ENCODE data around the gene NIPSNAP2. TPM values are rescaled to one million over a fixed set of nuclear protein-coding genes. Genes with fewer than 3 reads are reported as not detected.

The NIPSNAP2 gene
- 38.4 TPM for total RNA-seq
- 61.3 TPM for polyA plus RNA-seq
- long read RNA-seq, donor 1, partial matches to known transcripts, result 0 of 2 reads
- long read RNA-seq, donor 1, other reads (novel, unspliced or antisense), result 0 of 2 reads
- long read RNA-seq, donor 2, result 0 reads
- long read RNA-seq, donor 3, transcript NIPSNAP2-201 (10 exons, 1,999 nt), result major isoform, 27 of 73 reads
- long read RNA-seq, donor 3, partial matches to known transcripts, result 44 of 73 reads
- long read RNA-seq, donor 3, other reads (novel, unspliced or antisense), result 0 of 73 reads
- long read RNA-seq, donor 4, transcript NIPSNAP2-201 (10 exons, 1,999 nt), result major isoform, 5 of 6 reads
- long read RNA-seq, donor 4, partial matches to known transcripts, result 0 of 6 reads
- long read RNA-seq, donor 4, other reads (novel, unspliced or antisense), result 0 of 6 reads
- long read RNA-seq, donor 5, full-length matches to known transcripts, result 46 of 68 reads
- long read RNA-seq, donor 5, partial matches to known transcripts, result 22 of 68 reads
- long read RNA-seq, donor 5, other reads (novel, unspliced or antisense), result 0 of 68 reads
- long read RNA-seq, donor 6, transcript NIPSNAP2-201 (10 exons, 1,999 nt), result major isoform, 26 of 38 reads
- long read RNA-seq, donor 6, partial matches to known transcripts, result 11 of 38 reads
- long read RNA-seq, donor 6, other reads (novel, unspliced or antisense), result 0 of 38 reads
- long read RNA-seq, donor 7, full-length matches to known transcripts, result 29 of 29 reads
- long read RNA-seq, donor 7, partial matches to known transcripts, result 0 of 29 reads
- long read RNA-seq, donor 7, other reads (novel, unspliced or antisense), result 0 of 29 reads
- long read RNA-seq, donor 8, transcript NIPSNAP2-201 (10 exons, 1,999 nt), result major isoform, 8 of 11 reads
- long read RNA-seq, donor 8, partial matches to known transcripts, result 0 of 11 reads
- long read RNA-seq, donor 8, other reads (novel, unspliced or antisense), result 0 of 11 reads
- long read RNA-seq, donor 9, transcript NIPSNAP2-201 (10 exons, 1,999 nt), result major isoform, 18 of 26 reads
- long read RNA-seq, donor 9, partial matches to known transcripts, result 7 of 26 reads
- long read RNA-seq, donor 9, other reads (novel, unspliced or antisense), result 0 of 26 reads
- long read RNA-seq, donor 10, transcript NIPSNAP2-201 (10 exons, 1,999 nt), result major isoform, 16 of 22 reads
- long read RNA-seq, donor 10, partial matches to known transcripts, result 6 of 22 reads
- long read RNA-seq, donor 10, other reads (novel, unspliced or antisense), result 0 of 22 reads

DNA sequence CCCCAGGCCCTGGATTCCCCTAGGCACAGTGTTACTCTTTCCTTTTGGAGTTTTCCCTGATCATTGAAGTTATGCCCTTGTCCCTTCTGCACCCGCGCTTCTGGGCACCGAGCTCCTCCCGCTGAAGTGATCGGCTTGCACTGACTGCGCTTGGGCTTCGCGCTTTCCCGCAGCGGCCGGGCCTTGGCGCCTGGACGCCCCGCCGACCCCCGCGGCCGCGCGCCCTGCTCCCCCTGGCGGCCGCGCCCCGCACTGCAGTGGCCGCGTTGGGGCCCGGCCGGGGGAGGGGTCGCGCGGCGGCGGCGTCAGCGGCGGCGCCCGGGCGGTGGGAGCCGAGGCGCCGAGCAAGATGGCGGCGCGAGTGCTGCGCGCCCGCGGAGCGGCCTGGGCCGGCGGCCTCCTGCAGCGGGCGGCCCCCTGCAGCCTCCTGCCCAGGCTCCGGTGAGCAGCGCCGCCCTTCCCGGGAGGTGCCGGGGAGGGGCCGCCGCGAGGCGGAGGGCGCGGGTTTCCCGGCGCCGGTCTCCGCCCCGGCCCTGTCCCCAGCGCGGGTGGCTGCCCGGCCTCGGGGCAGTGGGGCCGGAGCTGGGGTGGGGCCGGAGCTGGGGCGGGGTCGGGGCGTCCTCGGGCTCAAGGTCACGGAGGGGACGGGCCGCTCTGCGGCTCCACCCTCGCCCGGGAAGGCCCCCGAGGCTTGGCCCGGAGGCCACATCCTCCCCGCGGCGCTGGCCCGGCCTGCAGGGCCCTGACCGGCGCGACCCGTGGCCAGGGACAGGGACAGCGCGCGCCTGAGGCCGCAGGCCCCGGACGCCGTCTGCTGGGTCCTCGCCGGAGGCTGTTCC is at the start of gene NIPSNAP2:
Gene NIPSNAP2, plus strand, starts transcription at position 325 of the 839 bp plus-strand sequence. Its CDS starts 25 bp downstream, at position 350.
- under 1% methylated on average over 105 of the region's 105 CpGs for whole genome bisulfite sequencing
- H3K4me1 ChIP-seq (ENCODE audit: control insufficient read depth in 2 of 2, insufficient read depth in 2 of 2, low read length in 2 of 2), result peaks cover 6 to 9% of the 10 kb centered on the region in 2 donors
- DNase-seq (ENCODE audit: low read depth in 6 of 9, low spot score in 9 of 9), result peak in 7 of 9 donors; percentile 18 to 74 (median 51)

DNA sequence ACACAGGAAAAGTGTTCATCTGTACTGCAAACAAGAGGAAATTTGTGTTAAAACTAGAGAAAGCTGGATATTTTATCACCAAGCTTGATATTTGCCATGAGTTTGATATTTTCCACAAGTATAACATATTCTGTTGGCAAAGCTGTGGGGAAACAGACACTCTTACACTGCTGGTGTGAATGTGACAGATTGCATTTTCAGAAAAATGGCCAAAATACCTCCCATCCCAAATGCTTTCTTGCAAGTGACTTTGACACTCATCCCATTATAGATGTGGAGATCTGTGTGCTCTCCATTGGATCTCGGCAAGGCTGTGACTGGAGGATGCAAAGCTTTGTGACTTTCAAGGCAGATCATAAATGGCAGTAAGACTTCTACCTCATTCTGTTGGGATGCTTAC is 46.6 kb upstream of the NIPSNAP2 start:
- Histone ChIP-seq H3K4me3 (ENCODE audit: low read length in 2 of 2) (no peak overlapping the region), H3K36me3 (ENCODE audit: control insufficient read depth in 2 of 2, insufficient read depth in 2 of 2, low read length in 1 of 2) (peaks cover 5 to 7% of the 10 kb centered on the region in 2 donors)
- WGBS, result 98% methylated on average over 1 of the region's 1 CpG

More for the DNA sequence above, at the start of gene NIPSNAP2:
- peaks cover 0 to 4% of the 10 kb centered on the region in 2 donors for H3K27me3 ChIP-seq (ENCODE audit: control insufficient read depth in 2 of 2, insufficient read depth in 1 of 2, low read length in 1 of 2)
- no peaks in the 10 kb centered on the region for H3K9me3 ChIP-seq (ENCODE audit: control insufficient read depth in 2 of 2, insufficient read depth in 1 of 2, low read length in 1 of 2)
- H3K36me3 ChIP-seq (ENCODE audit: control insufficient read depth in 2 of 2, insufficient read depth in 2 of 2, low read length in 1 of 2), result peaks cover 0 to 11% of the 10 kb centered on the region in 2 donors
- H3K27ac ChIP-seq (ENCODE audit: low read depth in 1 of 2, low read length in 1 of 2), result peak within 1 kb of the TSS; percentile 32 to 85
- H3K4me3 ChIP-seq (ENCODE audit: low read length in 2 of 2), result peak within 1 kb of the TSS; percentile 66 to 97

GRCh38 chr7:55928006-55928767 is 36.2 kb upstream of the NIPSNAP2 start:
- no peaks in the 10 kb centered on the region for H3K4me1 ChIP-seq (ENCODE audit: control insufficient read depth in 2 of 2, insufficient read depth in 2 of 2, low read length in 2 of 2)
- no peak overlapping the region for H3K27ac ChIP-seq (ENCODE audit: low read depth in 1 of 2, low read length in 1 of 2)
- no peak for DNase-seq (ENCODE audit: low read depth in 6 of 9, low spot score in 9 of 9)
- no peaks in the 10 kb centered on the region for H3K9me3 ChIP-seq (ENCODE audit: control insufficient read depth in 2 of 2, insufficient read depth in 1 of 2, low read length in 1 of 2)
- 97% methylated on average over 5 of the region's 5 CpGs for WGBS
- no peaks in the 10 kb centered on the region for H3K27me3 ChIP-seq (ENCODE audit: control insufficient read depth in 2 of 2, insufficient read depth in 1 of 2, low read length in 1 of 2)
- H3K4me3 ChIP-seq (ENCODE audit: low read length in 2 of 2), result no peak overlapping the region
- peaks cover 0 to 4% of the 10 kb centered on the region in 2 donors for H3K36me3 ChIP-seq (ENCODE audit: control insufficient read depth in 2 of 2, insufficient read depth in 2 of 2, low read length in 1 of 2)

More for the DNA sequence above, 46.6 kb upstream of the NIPSNAP2 start:
- Histone ChIP-seq H3K27me3 (ENCODE audit: control insufficient read depth in 2 of 2, insufficient read depth in 1 of 2, low read length in 1 of 2) (no peaks in the 10 kb centered on the region), H3K4me1 (ENCODE audit: control insufficient read depth in 2 of 2, insufficient read depth in 2 of 2, low read length in 2 of 2) (no peaks in the 10 kb centered on the region), H3K27ac (ENCODE audit: low read depth in 1 of 2, low read length in 1 of 2) (no peak overlapping the region), H3K9me3 (ENCODE audit: control insufficient read depth in 2 of 2, insufficient read depth in 1 of 2, low read length in 1 of 2) (no peaks in the 10 kb centered on the region)
- DNase-seq (ENCODE audit: low read depth in 6 of 9, low spot score in 9 of 9), result no peak

DNA sequence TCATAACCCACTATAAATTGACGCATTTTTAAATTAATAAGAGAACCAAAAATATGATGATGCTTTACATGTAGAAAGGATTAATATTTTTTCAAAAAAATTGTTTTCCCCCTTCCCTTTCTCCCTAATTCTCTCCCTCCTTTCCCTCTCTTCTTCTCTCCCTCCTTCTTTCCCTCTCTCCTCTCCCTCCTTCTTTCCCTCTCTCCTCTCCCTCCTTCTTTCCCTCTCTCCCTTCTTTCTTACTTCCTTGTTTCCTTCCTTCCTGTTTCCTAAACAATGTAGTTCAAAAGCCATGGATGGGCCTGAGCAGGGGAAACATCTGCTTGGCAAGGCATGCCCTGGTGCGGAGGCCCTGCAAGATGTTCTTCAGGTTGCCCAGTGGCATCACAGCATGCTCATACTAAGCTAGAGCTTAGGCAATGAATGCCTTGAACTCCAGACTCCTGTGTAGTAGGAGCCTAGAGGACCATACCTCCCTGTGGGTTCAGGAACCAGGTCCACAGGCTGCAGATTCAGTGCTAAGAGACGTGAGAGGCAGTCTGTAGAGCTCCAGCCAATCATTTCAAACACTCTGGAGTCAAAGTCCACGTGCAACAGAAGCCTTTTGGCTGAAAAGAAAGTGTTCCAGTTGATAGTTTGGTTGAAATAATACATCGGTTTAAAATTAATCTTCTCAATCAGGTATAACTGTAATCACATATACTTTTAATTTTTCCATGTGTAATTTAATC is 32.8 kb upstream of the NIPSNAP2 start:
- H3K9me3 ChIP-seq (ENCODE audit: control insufficient read depth in 2 of 2, insufficient read depth in 1 of 2, low read length in 1 of 2), result peaks cover 0 to 2% of the 10 kb centered on the region in 2 donors
- no peak overlapping the region for H3K4me3 ChIP-seq (ENCODE audit: low read length in 2 of 2)
- no peaks in the 10 kb centered on the region for H3K27me3 ChIP-seq (ENCODE audit: control insufficient read depth in 2 of 2, insufficient read depth in 1 of 2, low read length in 1 of 2)
- H3K4me1 ChIP-seq (ENCODE audit: control insufficient read depth in 2 of 2, insufficient read depth in 2 of 2, low read length in 2 of 2), result no peaks in the 10 kb centered on the region
- H3K36me3 ChIP-seq (ENCODE audit: control insufficient read depth in 2 of 2, insufficient read depth in 2 of 2, low read length in 1 of 2), result peaks cover 0 to 2% of the 10 kb centered on the region in 2 donors
- no peak for DNase-seq (ENCODE audit: low read depth in 6 of 9, low spot score in 9 of 9)
- no peak overlapping the region for H3K27ac ChIP-seq (ENCODE audit: low read depth in 1 of 2, low read length in 1 of 2)
- WGBS, result 90% methylated on average over 5 of the region's 5 CpGs

DNA sequence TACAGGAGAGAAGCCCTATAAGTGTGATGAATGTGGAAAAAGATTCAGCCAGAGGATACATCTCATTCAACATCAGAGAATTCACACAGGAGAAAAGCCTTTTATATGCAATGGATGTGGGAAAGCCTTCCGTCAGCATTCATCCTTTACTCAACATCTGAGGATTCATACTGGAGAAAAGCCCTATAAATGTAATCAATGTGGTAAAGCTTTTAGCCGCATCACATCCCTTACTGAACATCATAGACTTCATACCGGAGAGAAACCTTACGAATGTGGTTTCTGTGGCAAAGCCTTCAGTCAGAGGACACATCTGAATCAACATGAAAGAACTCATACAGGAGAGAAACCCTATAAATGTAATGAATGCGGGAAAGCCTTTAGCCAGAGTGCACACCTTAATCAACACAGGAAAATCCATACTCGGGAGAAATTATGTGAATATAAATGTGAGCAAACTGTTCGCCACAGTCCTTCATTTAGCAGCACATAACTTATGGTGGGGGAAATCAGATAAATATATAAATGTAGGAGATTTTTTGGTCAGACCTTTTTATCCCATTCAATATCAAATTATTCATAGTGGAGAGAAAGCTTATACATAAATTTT is 24.8 kb upstream of the NIPSNAP2 start:
- H3K4me3 ChIP-seq (ENCODE audit: low read length in 2 of 2), result no peak overlapping the region
- WGBS, result 79% methylated on average over 7 of the region's 7 CpGs
- peaks cover 0 to 24% of the 10 kb centered on the region in 2 donors for H3K9me3 ChIP-seq (ENCODE audit: control insufficient read depth in 2 of 2, insufficient read depth in 1 of 2, low read length in 1 of 2)
- H3K27ac ChIP-seq (ENCODE audit: low read depth in 1 of 2, low read length in 1 of 2), result no peak overlapping the region
- H3K4me1 ChIP-seq (ENCODE audit: control insufficient read depth in 2 of 2, insufficient read depth in 2 of 2, low read length in 2 of 2), result no peaks in the 10 kb centered on the region
- H3K27me3 ChIP-seq (ENCODE audit: control insufficient read depth in 2 of 2, insufficient read depth in 1 of 2, low read length in 1 of 2), result no peaks in the 10 kb centered on the region
- no peaks in the 10 kb centered on the region for H3K36me3 ChIP-seq (ENCODE audit: control insufficient read depth in 2 of 2, insufficient read depth in 2 of 2, low read length in 1 of 2)
- no peak for DNase-seq (ENCODE audit: low read depth in 6 of 9, low spot score in 9 of 9)

DNA sequence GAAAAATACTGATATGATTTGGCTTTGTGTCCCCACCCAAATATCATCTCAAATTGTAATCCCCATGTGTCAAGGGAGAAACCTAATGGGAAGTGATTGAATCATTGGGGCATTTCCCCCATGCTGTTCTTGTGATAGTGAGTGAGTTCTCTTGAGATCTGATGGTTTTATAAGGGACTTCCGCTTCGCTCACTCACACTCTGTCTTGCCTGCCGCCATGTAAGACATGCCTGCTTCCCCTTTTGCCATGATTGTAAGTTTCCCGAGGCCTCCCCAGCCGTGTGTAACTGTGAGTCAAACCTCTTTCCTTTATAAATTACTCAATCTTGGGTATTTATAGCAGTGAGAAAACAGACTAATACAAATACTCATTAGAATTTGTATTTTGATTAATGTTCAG is 17.8 kb upstream of the NIPSNAP2 start:
- Histone ChIP-seq H3K4me3 (ENCODE audit: low read length in 2 of 2) (no peak overlapping the region), H3K27me3 (ENCODE audit: control insufficient read depth in 2 of 2, insufficient read depth in 1 of 2, low read length in 1 of 2) (no peaks in the 10 kb centered on the region), H3K4me1 (ENCODE audit: control insufficient read depth in 2 of 2, insufficient read depth in 2 of 2, low read length in 2 of 2) (no peaks in the 10 kb centered on the region), H3K27ac (ENCODE audit: low read depth in 1 of 2, low read length in 1 of 2) (no peak overlapping the region), H3K36me3 (ENCODE audit: control insufficient read depth in 2 of 2, insufficient read depth in 2 of 2, low read length in 1 of 2) (no peaks in the 10 kb centered on the region), H3K9me3 (ENCODE audit: control insufficient read depth in 2 of 2, insufficient read depth in 1 of 2, low read length in 1 of 2) (no peaks in the 10 kb centered on the region)
- no peak for DNase-seq (ENCODE audit: low read depth in 6 of 9, low spot score in 9 of 9)
- 95% methylated on average over 5 of the region's 5 CpGs for WGBS

DNA sequence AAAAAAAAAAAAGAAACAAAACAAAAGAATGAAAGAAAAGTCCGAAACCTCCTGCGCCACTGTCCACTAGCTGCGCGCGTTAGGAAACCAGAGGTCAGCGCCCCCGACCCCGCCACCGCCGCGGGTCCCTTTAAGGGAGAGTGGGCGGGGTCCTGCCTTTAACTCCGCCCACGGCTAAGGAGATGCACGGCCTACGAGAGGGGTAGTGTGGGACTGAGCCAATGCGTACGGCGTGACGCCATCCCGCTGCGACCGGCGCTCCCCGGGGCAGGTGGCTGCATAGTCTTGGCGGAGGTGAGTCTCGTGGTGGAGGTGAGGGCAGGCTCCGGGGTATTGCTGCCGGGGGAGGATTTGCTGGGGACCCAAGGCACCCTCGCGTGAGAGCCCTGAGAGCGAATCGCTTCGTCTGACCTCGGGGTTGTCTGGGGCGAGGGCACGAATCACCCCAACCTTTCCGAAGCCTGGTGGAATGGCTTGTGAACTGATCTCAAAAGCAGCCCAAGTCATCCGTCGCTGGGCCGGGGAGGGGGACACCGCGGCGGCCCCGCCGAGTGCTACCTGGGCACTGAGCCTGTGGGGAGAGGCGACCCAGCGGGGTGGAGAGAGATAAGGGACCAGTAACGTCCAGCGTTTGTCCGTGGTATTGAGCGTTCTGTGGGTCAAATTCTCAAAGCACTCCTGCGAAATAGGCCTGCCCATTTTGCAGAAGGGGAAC is 12.6 kb upstream of the NIPSNAP2 start, which contains the start of gene MRPS17:
Gene MRPS17, plus strand, starts transcription at position 241 of the 715 bp plus-strand sequence. CDS start 1,319 bp downstream, outside the sequence.
- peaks cover 0 to 9% of the 10 kb centered on the region in 2 donors for H3K36me3 ChIP-seq (ENCODE audit: control insufficient read depth in 2 of 2, insufficient read depth in 2 of 2, low read length in 1 of 2)
- DNase-seq (ENCODE audit: low read depth in 6 of 9, low spot score in 9 of 9), result peak; percentile 77 to 94 (median 82)
- H3K4me1 ChIP-seq (ENCODE audit: control insufficient read depth in 2 of 2, insufficient read depth in 2 of 2, low read length in 2 of 2), result peaks cover 0 to 4% of the 10 kb centered on the region in 2 donors
- no peaks in the 10 kb centered on the region for H3K27me3 ChIP-seq (ENCODE audit: control insufficient read depth in 2 of 2, insufficient read depth in 1 of 2, low read length in 1 of 2)
- H3K9me3 ChIP-seq (ENCODE audit: control insufficient read depth in 2 of 2, insufficient read depth in 1 of 2, low read length in 1 of 2), result no peaks in the 10 kb centered on the region
- H3K4me3 ChIP-seq (ENCODE audit: low read length in 2 of 2), result peak within 1 kb of the TSS; percentile 67 to 92
- WGBS, result under 1% methylated on average over 53 of the region's 53 CpGs
- H3K27ac ChIP-seq (ENCODE audit: low read depth in 1 of 2, low read length in 1 of 2), result peak within 1 kb of the TSS; percentile 63 to 72

Measured in thymus (tissue), 14 donors.